ENCODE measurements around the gene COQ4. TPM values are rescaled to one million over a fixed set of nuclear protein-coding genes. Genes with fewer than 3 reads are reported as not detected.
A peak's percentile ranks its signal among the peaks of the same experiment; 100 is the strongest.
"Not testable (repeated sequence)": the region's sequence is repeated elsewhere in the genome, so short reads cannot be mapped to it uniquely, and the experiment has no call there.

The COQ4 gene
- total RNA-seq, 3 donors from 2014 or later (not counting 1 experiment from before 2014, with no cell fraction given) = 28.2 to 34.5 (median 30.4) TPM

- under 1% methylated on average over 38 of the region's 38 CpGs for WGBS (ENCODE audit: insufficient coverage)
- H3K4me1 Mint-ChIP-seq = peaks cover 21 to 33% of the 10 kb centered on the region in 2 donors
- intact Hi-C loops (cut with micrococcal nuclease) = loop anchor here (5.0 kb wide), 1 partner anchor 46 kb away; the partner anchor contains the start of genes COQ4 and TRUB2
- peak within 1 kb of the TSS; percentile 92 for H3K4me3 Mint-ChIP-seq
- Histone ChIP-seq H3K9me3 (ENCODE audit: control insufficient read depth, insufficient read depth, low read length) (no peaks in the 10 kb centered on the region), H3K4me1 (ENCODE audit: control insufficient read depth, insufficient read depth, low read length) (peaks cover 23% of the 10 kb centered on the region), H3K36me3 (ENCODE audit: control insufficient read depth, insufficient read depth, low read length) (peaks cover 14% of the 10 kb centered on the region), H3K4me3 (ENCODE audit: low read length) (peak within 1 kb of the TSS; percentile 71), H3K27ac (ENCODE audit: low read length) (peak within 1 kb of the TSS; percentile 80), H3K27me3 (ENCODE audit: control insufficient read depth, insufficient read depth, low read length) (no peaks in the 10 kb centered on the region)
- H3K9me3 Mint-ChIP-seq = no peaks in the 10 kb centered on the region
- peak; percentile 92 to 99 (median 93) for ATAC-seq
- TF ChIP-seq CTCF (IDR thresholded peaks at IDR 0.05) = no peak
- H3K27me3 Mint-ChIP-seq (ENCODE audit: low read depth in 2 of 2) = peaks cover 0 to 2% of the 10 kb centered on the region in 2 donors
- H3K27ac Mint-ChIP-seq = peak within 1 kb of the TSS; percentile 91 to 99
- peak; percentile 99 to 100 for DNase-seq
- no peaks in the 10 kb centered on the region for H3K36me3 Mint-ChIP-seq
Observed at GRCh38 chr9:128276008-128276573, 46.5 kb upstream of the COQ4 start, which contains the start of gene SWI5. TSS of gene SWI5 (plus strand) at chr9:128276276.

- DNase-seq = peak in 1 of 2 donors; percentile 17
- Histone ChIP-seq H3K36me3 (ENCODE audit: control insufficient read depth, insufficient read depth, low read length) (peaks cover 9% of the 10 kb centered on the region), H3K4me3 (ENCODE audit: low read length) (peak overlapping the region; percentile 71), H3K4me1 (ENCODE audit: control insufficient read depth, insufficient read depth, low read length) (peaks cover 23% of the 10 kb centered on the region), H3K27me3 (ENCODE audit: control insufficient read depth, insufficient read depth, low read length) (no peaks in the 10 kb centered on the region), H3K9me3 (ENCODE audit: control insufficient read depth, insufficient read depth, low read length) (no peaks in the 10 kb centered on the region), H3K27ac (ENCODE audit: low read length) (peak overlapping the region; percentile 80)
- intact Hi-C loops (cut with micrococcal nuclease) = loop anchor here (5.0 kb wide), 1 partner anchor 46 kb away; the partner anchor contains the start of genes COQ4 and TRUB2
- WGBS (ENCODE audit: insufficient coverage) = 24% methylated on average over 23 of the region's 23 CpGs
- no peaks in the 10 kb centered on the region for H3K36me3 Mint-ChIP-seq
- no peak for ATAC-seq
- no peak for TF ChIP-seq CTCF (IDR thresholded peaks at IDR 0.05)
- peak overlapping the region; percentile 91 to 99 for H3K27ac Mint-ChIP-seq
- peaks cover 21 to 33% of the 10 kb centered on the region in 2 donors for H3K4me1 Mint-ChIP-seq
- peaks cover 0 to 2% of the 10 kb centered on the region in 2 donors for H3K27me3 Mint-ChIP-seq (ENCODE audit: low read depth in 2 of 2)
- no peaks in the 10 kb centered on the region for H3K9me3 Mint-ChIP-seq
- peak overlapping the region; percentile 92 for H3K4me3 Mint-ChIP-seq
Observed at GRCh38 chr9:128276574-128277270, 45.9 kb upstream of the COQ4 start.

- DNase-seq; H3K27me3 Mint-ChIP-seq (ENCODE audit: low read depth in 2 of 2); H3K4me3 ChIP-seq (ENCODE audit: low read length); H3K9me3 Mint-ChIP-seq; H3K36me3 ChIP-seq (ENCODE audit: control insufficient read depth, insufficient read depth, low read length); H3K27me3 ChIP-seq (ENCODE audit: control insufficient read depth, insufficient read depth, low read length); H3K36me3 Mint-ChIP-seq; H3K27ac ChIP-seq (ENCODE audit: low read length); ATAC-seq; H3K9me3 ChIP-seq (ENCODE audit: control insufficient read depth, insufficient read depth, low read length); H3K4me3 Mint-ChIP-seq: not testable (repeated sequence)
- Mint-ChIP-seq H3K4me1 (peaks cover 21 to 27% of the 10 kb centered on the region in 2 donors), H3K27ac (peak overlapping the region in 1 of 2 donors; percentile 29)
- 81% methylated on average over 21 of the region's 22 CpGs for WGBS (ENCODE audit: insufficient coverage)
- peaks cover 20% of the 10 kb centered on the region for H3K4me1 ChIP-seq (ENCODE audit: control insufficient read depth, insufficient read depth, low read length)
- intact Hi-C loops (cut with micrococcal nuclease) = loop anchor here (5.0 kb wide), 1 partner anchor 43 kb away; the partner anchor contains the start of genes COQ4 and TRUB2
Observed at GRCh38 chr9:128279088-128280073, 43.3 kb upstream of the COQ4 start.

Data from natural killer cell (primary cell).